ENCODE data around the gene MCF2L2.

Gene MCF2L2

GRCh38 chr3:183410759-183411158, 17.7 kb downstream of the MCF2L2 start:
- TF ChIP-seq, protein P1, sequence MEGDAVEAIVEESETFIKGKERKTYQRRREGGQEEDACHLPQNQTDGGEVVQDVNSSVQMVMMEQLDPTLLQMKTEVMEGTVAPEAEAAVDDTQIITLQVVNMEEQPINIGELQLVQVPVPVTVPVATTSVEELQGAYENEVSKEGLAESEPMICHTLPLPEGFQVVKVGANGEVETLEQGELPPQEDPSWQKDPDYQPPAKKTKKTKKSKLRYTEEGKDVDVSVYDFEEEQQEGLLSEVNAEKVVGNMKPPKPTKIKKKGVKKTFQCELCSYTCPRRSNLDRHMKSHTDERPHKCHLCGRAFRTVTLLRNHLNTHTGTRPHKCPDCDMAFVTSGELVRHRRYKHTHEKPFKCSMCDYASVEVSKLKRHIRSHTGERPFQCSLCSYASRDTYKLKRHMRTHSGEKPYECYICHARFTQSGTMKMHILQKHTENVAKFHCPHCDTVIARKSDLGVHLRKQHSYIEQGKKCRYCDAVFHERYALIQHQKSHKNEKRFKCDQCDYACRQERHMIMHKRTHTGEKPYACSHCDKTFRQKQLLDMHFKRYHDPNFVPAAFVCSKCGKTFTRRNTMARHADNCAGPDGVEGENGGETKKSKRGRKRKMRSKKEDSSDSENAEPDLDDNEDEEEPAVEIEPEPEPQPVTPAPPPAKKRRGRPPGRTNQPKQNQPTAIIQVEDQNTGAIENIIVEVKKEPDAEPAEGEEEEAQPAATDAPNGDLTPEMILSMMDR (conservative IDR thresholded peaks at IDR 0.05; ENCODE audit: control insufficient read depth, insufficient read depth, low read depth, low read length), result no peak
- H3K4me3 ChIP-seq (ENCODE audit: control insufficient read depth, low read depth, low read length), result no peak overlapping the region
- DNase-seq (ENCODE audit: low read depth), result no peak

DNA sequence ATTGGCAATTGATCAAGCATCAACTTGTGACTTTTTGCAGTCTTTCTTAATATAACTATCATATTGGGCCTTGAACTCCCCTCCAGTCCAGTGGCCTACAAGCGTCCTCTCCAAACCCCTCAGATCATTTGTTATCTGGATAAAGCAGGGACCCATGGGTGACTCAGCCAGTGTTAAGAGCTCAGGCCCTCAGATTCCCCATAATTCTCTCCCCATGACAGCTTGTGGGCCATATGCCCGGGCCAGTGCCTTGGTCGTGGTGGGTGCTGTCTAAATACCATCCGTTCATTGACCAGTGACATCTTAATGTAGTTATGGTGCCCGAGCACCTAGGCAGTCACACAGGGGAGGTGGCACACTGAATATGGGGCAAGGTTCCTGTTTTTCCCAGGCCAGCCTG, 18.1 kb downstream of the MCF2L2 start:
- TF ChIP-seq, protein P1 (conservative IDR thresholded peaks at IDR 0.05; ENCODE audit: control insufficient read depth, insufficient read depth, low read depth, low read length), result no peak
- peak; percentile 22 for DNase-seq (ENCODE audit: low read depth)
- no peak overlapping the region for H3K4me3 ChIP-seq (ENCODE audit: control insufficient read depth, low read depth, low read length)

DNA sequence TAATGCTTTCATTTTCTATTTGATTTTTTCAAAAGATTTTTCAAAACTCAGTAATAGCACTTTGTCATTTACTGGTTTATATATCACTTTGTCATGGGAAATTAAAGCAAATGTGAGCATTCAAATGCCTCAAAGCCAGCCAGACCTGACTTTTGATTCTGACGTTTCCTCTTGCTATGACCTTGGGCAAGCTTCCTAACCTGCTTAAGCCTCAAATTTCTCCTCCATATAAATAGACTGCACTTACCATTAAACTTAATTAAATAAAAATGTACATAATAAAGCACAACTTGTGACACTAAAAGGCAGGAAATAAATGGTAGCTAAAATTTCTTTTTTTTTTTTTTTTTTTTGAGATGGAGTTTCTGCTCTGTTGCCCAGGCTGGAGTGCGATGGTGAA, 19.2 kb downstream of the MCF2L2 start:
- DNase-seq (ENCODE audit: low read depth), result no peak
- TF ChIP-seq, protein P1 (conservative IDR thresholded peaks at IDR 0.05; ENCODE audit: control insufficient read depth, insufficient read depth, low read depth, low read length), result no peak
- H3K4me3 ChIP-seq (ENCODE audit: control insufficient read depth, low read depth, low read length), result no peak overlapping the region

- DNase-seq (ENCODE audit: low read depth), result no peak
- H3K4me3 ChIP-seq (ENCODE audit: control insufficient read depth, low read depth, low read length), result no peak overlapping the region
- TF ChIP-seq, protein P1 (conservative IDR thresholded peaks at IDR 0.05; ENCODE audit: control insufficient read depth, insufficient read depth, low read depth, low read length), result no peak
Observed at GRCh38 chr3:183401678-183402077, 26.7 kb downstream of the MCF2L2 start.

GRCh38 chr3:183400352-183400751, 28.1 kb downstream of the MCF2L2 start:
- H3K4me3 ChIP-seq (ENCODE audit: control insufficient read depth, low read depth, low read length), result no peak overlapping the region
- TF ChIP-seq, protein P1 (conservative IDR thresholded peaks at IDR 0.05; ENCODE audit: control insufficient read depth, insufficient read depth, low read depth, low read length), result no peak
- no peak for DNase-seq (ENCODE audit: low read depth)

DNA sequence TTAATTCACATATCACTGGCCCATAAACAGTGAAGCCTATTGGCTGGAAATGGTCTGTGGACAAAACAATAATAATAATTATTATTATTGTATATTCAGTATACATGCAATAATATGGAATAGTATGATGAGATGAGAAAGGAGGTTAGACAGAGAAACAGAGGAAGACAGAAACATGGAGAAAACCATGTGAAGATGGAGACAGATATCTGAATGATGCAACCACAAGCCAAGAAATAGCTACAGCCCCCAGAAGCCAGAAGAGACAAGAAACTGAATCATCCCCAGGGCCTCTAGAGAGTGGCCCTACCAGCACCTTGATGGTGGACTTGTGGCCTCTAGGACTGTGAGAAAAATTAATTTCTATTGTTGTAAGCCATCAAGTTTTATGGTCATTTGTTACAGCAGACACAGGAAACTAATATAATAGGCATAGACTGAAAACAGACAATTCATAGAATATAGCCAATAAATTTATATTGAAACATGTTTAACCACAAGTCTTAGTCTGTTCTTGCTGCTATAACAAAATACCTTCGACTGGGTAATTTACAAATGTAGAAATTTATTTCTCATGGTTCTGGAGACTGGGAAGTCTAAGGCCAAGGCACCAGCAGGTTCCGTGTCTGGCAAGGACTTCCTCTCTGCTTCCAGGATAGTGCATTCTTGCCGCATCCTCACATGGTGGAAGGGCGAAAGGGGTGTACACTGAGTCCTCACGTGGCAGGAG, 31.6 kb downstream of the MCF2L2 start:
- TF ChIP-seq, protein P1 (conservative IDR thresholded peaks at IDR 0.05; ENCODE audit: control insufficient read depth, insufficient read depth, low read depth, low read length), result no peak
- DNase-seq (ENCODE audit: low read depth), result no peak
- H3K4me3 ChIP-seq (ENCODE audit: control insufficient read depth, low read depth, low read length), result no peak overlapping the region

Measured in fibroblast of mammary gland (primary cell).